Stimulated activated CD4-positive, alpha-beta T cell treated with anti-CD3 and anti-CD28 coated beads, TNF-alpha, amount 100 ng/mL, for 24 hours (primary cell): ENCODE data around the gene PAM.
A peak's percentile ranks its signal among the peaks of the same experiment; 100 is the strongest.
"Not testable (repeated sequence)": the region's sequence is repeated elsewhere in the genome, so short reads cannot be mapped to it uniquely, and the experiment has no call there.

Experiments
- DNase-seq, 3 experiments: peaks; one replicate each; pipeline ENCODE4 v3.0.0-alpha.2; 2020; ENCODE audit warnings: low read depth in 3 of 3

The PAM gene

DNA sequence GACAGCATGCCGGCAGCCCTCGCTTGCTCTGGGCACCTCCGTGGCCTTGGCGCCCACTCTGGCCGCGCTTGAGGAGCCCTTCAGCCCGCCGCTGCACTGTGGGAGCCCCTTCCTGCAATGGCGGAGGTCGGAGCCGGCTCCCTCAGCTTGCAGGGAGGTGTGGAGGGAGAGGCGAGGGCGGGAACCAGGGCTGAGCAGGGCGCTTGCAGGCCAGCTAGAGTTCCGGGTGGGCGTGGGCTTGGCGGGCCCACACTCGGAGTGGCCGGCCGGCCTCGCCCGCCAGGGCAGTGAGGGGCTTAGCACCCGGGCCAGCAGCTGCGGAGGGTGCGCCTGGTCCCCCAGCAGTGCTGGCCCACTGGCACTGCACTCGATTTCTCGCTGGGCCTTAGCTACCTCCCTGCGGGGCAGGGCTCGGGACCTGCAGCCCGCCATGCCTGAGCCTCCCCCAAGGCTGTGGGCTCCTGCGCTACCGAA, 3.2 kb upstream of the PAM start:
- DNase-seq, result not testable (repeated sequence)

DNA sequence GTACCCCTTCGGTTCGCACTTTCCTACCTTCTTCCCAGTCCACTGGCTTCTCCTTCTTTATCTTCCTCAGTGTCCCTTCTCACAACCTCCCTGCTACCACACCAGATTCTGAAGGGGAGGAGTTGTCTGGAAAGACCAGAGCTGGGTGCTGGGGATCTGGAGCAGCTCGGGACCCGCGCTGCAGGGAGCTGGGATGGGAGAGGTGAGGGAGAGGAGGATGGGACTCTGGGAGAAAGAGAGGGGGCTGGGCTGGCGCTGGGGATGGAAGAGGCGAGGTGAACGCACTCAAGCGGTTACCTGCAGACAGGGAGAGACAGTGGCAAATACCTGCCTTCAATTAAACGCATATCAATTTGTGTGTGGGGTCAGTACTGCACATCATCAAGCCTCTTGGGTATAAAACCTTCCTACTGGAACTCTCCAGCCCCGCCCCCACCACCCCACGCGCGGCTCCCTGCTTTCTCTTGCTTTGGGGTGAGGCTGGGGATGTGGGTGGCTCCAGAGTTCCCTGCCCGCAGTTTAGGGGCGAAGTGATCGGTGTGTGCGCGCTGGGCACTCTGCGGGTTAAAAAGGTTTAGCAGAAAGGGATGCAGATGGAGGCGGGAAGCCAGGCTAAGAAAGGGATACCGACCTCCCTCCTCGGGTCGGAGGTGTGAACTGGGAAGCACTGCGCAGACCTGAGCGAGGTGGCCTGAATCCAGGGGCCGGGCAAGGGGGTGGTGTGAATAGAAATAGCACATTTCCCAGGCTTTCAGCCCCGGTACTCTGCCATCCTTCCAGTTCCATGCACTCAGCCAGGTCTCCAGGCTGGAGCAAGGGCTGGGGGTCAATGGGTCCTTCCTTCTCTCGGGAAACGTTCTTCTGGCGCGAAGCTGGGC, 977 bp upstream of the PAM start:
- peak in 1 of 3 experiments; percentile 25 for DNase-seq

DNA sequence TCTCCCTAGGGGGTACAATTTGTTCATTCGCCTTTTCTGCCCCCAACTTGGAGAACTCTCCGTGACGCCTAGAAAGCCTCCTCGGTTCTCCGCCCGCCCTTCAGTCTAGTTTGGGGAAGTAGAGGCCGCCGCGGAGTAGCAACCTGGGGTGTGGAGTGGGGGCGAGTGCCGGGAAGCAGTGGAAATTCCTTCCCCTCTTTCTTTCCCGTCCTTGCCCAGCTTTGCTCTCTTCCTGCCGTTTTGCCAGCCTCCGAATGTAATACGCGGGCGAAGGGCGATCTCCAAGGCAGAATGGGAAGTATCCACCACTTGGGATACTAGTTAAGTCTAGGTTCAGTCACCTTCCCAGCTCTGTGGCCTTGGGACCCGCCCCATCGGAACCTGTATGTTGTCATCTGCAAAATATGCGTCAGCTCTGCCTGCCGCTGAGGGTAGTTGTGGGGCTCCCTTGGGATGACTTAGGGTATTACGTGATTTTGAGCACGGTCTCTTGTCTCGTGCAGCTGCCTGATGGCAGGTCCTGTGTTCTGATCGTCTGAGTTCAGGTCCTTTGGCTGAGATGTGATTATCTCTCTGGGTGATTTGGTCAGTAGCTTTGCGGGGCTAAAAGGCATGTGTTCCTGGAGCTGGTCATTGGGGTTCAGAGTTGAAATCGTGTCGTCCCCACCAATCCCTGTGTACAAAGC, 724 bp downstream of the PAM start:
- peak; percentile 53 to 80 (median 54) for DNase-seq

DNA sequence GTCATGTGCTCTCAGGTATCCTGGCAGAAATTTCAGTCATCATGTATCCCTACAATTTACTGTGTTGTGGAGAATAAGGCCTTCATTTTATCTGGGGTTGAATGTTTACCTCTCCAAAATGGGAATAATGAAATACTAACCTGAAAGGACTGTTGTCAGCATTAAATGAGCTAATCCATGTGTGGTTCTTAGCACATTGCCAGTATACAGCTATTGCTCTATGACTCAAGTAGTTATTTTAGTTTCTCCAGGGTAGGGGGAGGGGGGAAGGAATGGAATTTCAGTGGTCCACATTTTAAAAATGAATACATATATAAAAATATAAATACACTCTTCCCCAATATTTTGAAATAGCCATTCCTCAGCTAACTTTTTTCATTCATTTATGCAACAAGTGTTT, 3.5 kb downstream of the PAM start:
- no peak for DNase-seq

DNA sequence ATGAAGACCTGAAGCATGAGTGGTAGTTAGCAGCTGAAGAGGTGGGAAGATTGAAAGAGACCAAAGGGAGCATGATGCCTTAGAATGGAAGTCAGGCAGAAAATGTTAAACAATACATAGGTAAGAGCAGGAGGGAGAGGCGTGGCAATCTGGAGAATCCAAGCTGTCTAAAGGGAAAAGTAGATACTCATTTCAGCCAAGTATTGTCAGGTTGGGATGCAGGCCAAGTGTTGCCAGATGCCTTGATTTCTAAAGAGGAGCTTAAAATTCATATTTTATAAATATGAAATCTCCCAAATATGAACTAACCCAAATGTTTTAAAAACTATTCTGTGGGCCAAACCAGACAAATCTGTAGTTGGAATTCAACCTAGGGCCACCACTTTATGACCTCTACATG, 4.2 kb downstream of the PAM start:
- no peak for DNase-seq

DNA sequence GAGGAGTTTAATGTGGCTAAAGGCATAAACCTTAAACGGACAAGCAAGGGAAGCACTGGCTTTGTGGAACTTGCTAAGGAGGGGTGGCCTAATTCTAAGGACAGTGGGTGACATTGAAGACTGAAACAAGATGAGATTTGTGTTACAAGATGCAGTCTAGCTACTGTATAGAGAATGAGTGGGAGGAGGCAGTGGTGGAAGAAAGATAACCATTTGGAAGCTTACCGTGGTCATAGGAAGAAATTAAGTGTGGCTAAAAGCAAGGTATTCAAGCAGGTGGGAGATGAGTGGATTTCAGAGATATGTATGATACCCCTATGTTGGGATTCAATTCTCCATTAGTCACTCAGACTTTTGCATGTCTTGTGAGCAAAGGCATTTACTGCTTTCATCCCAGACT, 4.6 kb downstream of the PAM start:
- DNase-seq, result no peak

DNA sequence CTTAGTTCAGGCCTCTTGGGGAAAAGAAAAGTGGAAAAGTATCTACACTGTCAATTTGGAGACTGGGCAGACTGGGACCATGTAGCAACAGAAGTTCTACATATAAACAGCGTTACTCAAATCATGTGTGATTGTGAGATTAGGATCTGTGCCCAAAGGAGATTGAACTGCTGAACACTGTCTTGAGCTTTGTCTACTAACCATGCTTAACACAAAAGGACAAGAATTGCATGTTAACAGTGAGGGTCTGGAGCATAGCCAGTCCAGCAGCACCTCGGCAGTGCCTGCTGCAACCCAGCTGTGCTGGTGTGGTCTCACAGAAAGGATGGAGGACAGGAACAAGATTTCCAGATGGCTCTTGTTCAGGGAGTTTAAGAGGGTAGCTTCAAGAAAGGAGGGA, 5.7 kb downstream of the PAM start:
- no peak for DNase-seq

DNA sequence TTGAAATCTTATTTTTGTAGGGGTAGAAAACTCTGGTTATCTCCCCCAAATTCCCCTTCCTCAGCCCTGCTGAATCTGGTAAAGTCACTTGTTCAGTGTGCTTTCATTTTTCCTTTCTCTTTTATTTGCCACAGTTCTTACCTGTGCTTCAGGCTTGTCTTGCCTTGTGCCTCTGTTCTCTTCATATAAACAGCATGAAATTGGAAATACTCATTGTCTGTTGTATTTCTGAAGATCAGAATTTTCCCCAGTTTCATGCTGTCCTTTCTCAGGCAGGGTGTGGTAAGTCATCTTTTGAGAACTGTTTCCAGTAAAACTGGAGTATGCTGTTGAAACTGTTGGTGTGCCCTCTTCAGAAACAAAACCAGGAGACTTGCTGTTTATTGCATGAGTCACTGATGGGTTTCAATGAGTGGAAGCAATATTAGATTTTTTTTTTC, 7.0 kb downstream of the PAM start:
- no peak for DNase-seq

DNA sequence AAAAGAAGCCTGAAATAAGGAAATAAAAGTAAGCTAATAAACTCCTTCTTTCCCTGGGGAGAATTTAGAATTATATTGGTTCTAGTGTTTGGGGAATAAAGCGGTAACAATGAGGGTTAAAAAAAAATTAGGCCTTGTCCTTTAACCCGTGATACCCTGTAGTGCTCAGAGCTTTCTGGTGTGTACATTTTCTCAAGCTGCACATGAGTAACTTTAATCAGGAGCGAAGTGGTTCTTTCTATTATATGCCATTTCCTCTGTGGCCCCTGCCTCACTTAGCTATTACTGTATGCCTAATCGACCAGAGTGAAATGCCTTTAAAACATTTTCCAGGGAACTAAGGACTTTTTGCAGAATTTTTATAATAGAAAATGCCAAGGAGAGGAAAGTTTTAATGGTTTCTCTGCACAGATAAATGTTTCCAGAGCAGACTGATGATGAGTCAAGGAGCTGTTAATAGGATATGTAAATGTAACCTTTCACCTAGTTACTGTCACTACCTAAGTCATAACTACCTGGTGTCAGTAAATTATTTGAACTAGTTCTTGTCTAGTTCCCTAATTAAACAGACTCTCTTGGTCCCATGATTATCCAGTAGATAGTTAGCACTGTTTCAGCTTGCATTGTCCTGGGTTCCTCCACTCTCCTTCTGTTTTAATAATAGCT, 7.6 kb downstream of the PAM start:
- DNase-seq, result no peak

DNA sequence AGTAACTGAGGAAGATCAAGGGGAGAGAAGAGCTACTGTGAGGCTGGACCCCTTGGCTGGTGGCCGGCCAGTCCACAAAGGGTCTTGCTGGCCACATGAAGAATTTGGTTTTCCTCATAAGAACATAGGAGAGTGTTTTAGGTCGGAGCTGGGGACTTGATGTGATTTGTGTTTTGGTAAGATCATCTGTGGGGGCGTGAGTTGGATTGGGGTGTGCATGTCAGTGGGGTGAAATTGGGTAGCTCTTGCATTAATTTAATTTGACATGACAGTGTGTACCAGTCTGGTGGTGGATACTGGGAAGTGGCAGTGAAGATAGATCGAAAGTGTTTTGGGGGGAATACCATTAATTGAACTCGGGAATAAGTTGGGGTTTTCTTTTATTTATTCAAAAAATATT, 8.6 kb downstream of the PAM start:
- no peak for DNase-seq

DNA sequence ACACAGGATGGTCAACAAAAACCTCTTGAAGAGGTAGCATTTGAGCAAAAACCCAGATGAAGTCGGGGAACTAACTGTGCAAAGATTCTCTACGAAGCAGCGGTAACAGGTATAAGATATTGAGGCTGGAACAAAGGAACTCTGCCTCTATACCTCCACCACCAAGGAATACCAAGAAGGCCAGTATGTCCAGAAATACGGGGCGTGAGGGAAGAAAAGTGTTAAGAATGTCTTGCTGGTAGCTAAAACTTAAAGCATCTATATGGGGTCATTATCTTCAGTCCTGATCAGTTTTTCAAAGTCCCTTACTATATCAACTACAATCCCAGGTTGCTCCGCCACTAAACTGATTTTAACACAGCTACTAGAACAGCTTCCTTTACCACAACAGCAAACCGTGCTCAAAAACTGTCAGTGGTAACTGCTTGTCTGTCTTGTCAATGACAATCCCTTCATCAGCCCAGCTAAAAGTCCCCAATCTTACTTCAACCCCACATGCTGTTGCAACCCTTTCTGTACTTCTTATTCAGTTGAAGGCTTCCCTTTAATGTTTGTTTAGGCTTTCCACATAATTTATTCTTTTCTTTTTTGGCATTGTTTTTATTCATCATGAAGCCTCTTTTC, 9.4 kb downstream of the PAM start:
- DNase-seq, result no peak

DNA sequence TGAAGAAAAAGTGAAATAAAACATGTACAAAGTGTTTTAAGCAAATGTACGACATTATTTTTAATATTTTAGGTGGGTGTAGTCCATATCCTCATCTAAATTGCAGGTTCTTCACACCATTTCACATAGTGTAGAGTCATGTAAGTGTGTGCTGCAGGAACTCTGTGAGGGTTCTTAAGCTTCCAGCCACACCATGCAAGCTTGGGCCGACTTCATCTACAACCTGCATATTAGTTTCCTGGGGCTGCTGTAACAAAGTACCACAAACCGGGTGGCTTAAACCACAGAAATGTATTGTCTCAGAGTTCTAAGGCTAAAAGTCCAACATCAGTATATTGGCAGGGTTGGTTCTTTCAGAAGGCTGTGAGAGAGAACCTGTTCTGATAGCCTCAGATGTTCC, 10.2 kb downstream of the PAM start:
- no peak for DNase-seq

DNA sequence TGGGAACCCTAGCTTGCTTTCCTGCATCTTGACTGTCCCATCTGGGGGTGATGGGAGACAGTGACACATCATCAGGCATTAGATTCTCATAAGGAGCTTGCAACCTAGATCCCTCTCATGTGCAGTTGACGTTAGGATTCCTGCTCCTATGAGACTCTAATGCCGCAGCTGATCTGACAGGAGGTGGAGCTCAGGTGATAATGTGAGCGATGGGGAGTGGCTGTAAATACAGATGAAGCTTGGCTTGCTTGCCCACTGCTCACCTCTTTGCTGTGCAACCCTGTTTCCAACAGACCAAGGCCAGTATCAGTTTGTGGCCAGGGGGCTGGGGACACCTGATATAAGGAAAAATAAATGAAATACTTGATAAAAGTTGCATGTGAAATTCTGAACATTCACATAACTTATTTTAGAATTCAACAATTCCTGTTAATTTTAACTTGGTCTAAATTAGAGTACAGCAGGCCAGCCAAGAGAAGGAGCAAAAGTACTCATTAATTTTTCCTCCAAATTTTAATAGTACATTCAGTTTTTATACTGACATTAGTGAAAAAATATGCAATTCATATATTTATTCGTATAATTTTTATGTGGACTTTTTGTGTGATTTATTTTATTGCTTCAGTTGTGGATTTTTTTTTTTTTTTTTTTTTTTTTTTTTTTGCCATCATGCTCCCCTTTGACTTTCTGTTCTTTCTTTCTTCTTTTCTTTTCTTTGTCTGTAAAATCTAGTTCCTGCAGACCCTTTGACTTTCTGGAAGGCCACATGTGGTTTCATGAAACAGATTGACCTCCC, 11.4 kb downstream of the PAM start:
- no peak for DNase-seq

DNA sequence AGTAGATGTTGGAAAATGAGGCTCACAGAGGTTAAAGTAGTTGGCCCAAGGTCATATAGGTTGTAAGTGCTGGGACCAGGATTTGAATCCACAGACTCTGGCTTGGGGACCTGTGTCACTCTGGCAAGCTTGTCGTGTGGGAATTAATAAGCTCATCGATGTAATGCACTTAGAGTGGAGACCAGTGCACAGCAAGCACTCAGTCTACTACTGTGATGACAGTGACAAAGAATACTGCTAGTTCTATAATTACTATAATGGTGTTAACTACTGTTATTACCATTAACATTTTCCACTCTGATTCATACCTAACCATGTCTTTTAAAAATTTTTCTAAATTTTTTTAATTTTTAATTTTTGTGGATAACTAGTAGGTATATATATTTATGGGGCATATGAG, 12.8 kb downstream of the PAM start:
- DNase-seq, result no peak

DNA sequence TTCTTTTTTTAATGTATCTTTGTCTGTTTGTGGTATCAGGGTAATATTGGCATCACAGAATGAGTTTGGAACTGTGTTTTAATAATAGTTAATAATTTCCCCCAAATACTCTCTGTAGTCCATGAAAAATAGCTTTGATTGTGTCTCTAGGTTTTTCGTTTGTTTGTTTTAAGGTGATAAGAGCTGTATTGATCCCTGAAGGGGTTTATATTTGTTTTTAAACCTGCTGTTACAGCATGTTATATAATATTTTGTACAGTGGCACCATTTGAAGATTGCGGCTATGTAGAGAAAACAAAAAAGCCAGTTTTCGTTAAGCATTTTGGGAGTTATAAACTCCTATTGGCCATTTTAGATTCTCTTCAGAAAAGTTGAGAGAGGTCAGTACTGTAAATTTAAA, 15.7 kb downstream of the PAM start:
- no peak for DNase-seq

DNA sequence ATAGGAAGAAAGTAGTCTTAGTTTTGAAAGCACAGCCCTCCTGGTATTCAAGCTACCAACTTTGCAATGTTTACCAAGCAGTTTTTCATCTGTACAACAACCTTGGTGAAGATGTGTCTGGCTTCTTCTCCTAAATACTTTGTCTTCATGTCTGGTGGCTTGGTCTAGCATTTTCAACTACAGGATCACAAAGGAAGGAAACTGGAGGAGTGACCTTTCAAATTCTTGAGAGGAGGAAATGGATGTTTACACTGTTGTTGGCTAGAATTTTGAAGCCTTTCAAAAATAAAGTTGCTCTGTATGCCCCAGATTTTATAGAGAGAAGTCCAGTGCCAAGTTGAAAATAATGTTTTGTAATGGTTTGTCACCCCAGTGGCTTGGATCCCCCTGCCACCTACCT, 16.3 kb downstream of the PAM start:
- DNase-seq, result no peak

DNA sequence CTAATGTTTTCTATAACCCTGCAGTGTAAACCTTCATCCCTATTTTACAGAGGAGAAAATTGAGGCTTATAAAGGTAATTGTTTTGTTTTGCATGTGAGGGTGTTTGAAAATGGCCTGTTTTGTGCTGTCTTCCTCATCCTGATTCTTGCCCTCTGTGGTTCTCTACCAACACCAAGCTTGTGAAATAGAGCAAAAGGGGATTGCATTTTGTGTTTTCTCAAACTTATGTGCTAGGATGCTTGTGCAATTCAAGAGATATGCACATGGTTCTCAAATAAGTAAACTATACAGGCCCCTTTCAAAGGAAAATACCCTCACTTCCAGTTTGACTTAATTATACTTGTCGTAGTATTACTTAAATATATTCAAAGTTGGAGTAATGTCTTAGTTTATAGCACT, 17.2 kb downstream of the PAM start:
- DNase-seq, result no peak

DNA sequence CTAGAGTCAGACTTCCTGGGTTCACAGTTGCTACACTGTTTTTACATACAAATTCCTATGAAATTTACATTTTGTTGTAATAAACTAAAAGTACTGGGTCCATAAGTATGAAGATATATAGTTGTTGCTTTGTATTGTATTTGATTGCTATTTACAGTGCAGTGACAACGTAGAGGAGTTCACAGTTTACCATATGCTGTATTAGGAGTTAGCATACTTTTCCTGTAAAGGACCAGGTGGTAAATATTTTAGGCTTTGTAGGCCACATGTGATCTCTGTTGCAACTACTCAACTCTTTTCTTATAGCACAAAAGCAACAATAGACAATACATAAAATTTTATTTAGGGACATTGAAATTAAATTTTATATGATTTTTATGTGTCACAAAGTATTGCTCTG, 18.0 kb downstream of the PAM start:
- DNase-seq, result no peak

DNA sequence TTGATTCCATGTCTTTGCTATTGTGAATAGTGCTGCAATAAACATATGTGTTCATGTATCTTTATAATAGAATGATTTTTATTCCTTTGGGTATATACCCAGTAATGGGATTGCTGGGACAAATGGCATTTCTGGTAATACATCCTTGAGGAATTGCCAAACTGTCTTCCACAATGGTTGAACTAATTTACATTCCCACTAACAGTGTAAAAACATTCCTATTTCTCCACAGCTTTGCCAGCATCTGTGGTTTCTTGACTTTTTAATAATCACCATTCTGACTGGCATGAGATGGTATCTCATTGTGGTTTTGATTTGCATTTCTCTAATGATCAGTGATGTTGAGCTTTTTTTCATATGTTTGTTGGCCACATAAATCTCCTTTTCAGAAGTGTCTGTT, 20.7 kb downstream of the PAM start:
- not testable (repeated sequence) for DNase-seq

DNA sequence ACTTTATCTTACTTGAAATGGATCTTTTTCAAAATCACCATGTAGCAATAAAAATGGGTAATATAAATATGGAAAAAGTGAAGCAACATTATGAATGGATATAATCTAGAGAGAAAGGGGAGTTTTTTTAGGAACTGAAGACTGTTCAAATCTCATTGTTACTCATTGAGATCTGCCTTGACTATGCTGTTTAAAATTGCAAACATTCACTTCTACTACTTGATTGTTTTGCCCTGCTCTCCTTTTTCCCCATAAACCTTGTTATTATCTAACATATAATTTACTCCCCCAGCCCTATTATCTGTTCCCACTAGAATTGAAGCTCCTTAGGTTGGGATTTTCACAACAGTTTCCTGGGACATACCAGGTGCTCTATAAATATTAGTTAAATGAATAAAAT, 22.0 kb downstream of the PAM start:
- no peak for DNase-seq

DNA sequence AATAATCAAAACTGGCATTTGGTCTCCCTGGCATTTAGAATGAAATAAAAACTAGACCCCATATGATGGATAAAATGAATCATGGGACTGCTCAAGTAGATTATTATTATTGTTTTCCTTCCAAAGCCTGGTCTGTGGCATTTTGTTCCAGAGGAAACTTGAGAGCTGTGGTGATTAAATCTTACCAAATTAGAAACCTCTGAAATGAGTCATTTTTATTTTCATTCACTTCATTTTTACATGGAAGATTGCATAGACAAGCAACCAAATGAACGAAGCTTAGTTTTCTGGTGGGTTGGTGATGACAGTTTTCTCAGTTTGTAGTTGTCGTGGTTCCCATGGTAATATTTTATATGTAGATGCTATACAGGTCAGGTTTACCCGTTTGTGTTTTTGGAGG, 23.4 kb downstream of the PAM start:
- DNase-seq, result no peak
